ENCODE measurements around the gene ADARB1. TPM values are rescaled to one million over a fixed set of nuclear protein-coding genes. Genes with fewer than 3 reads are reported as not detected.

Gene ADARB1
- total and polyA plus RNA-seq, 2 of the 4 experiments (the other 2 are of a cell fraction): 39.8 to 47.3 TPM

DNA sequence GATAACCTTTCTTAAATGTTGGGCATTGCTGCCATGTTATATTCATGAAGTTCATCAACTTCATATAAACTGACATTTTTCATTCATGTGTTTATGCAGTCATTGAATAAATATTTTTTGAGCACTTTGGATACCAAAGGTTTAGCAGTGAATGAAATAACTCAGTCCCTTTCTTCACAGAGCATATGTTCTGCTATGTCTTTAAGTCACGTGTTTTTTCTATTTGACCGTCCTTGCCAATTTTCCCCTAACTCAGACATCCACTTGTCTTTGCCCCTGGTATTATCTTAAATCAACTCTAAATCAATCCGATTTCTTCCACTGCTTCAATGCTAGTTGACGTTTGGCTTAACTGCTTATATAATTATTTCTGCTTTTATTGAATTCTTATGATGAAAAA lies 16.6 kb downstream of the ADARB1 start:
- Histone ChIP-seq H3K9ac (ENCODE audit: low read depth, low read length) (no peak overlapping the region), H2BK15ac (ENCODE audit: low read depth, low read length) (no peak overlapping the region), H3K36me3 (ENCODE audit: control insufficient read depth, insufficient read depth, low read length) (peaks cover 31% of the 10 kb centered on the region), H2AK9ac (replicated peaks; ENCODE audit: low read depth, low read length, poor library complexity) (no peak overlapping the region), H3K27ac (ENCODE audit: insufficient read depth, low read length) (no peak overlapping the region), H2AK5ac (ENCODE audit: low read depth, low read length) (no peak overlapping the region), H3K23ac (ENCODE audit: low read depth, low read length) (0 out of 2 replicates have a peak overlapping the region, but pooled peaks have one; percentile 46), H3K9me1 (ENCODE audit: insufficient read depth, low read length) (peaks cover 41% of the 10 kb centered on the region), H2BK20ac (ENCODE audit: low read depth, low read length) (no peak overlapping the region), H3K4me3 (ENCODE audit: insufficient read depth, low read depth, low read length) (no peak overlapping the region), H4K8ac (ENCODE audit: low read depth in 2 of 2, low read length in 2 of 2) (no peak overlapping the region), H2AFZ (replicated peaks; ENCODE audit: low read length, poor library complexity) (no peak overlapping the region), H3K14ac (replicated peaks; ENCODE audit: low read depth, low read length) (no peak overlapping the region), H3K79me1 (ENCODE audit: low read depth in 1 of 2, low read length in 2 of 2) (peaks cover 6 to 88% of the 10 kb centered on the region in 2 experiments; a peak in 3 of 4 replicates), H4K20me1 (ENCODE audit: insufficient read depth, low read length) (peaks cover 95% of the 10 kb centered on the region), H2BK120ac (ENCODE audit: low read depth, low read length) (no peak overlapping the region), H3K18ac (ENCODE audit: low read depth, low read length) (no peak overlapping the region), H3K4me1 (ENCODE audit: control insufficient read depth, insufficient read depth, low read length) (peaks cover 21% of the 10 kb centered on the region), H3K4me2 (ENCODE audit: low read depth, low read length) (no peak overlapping the region), H3K4ac (ENCODE audit: low read depth, low read length) (no peak overlapping the region), H2BK5ac (ENCODE audit: low read depth, low read length, poor library complexity, severe bottlenecking) (no peak overlapping the region), H3K9me3 (ENCODE audit: control insufficient read depth, insufficient read depth, low read length) (no peaks in the 10 kb centered on the region), H4K5ac (ENCODE audit: low read depth, low read length) (no peak overlapping the region), H4K91ac (ENCODE audit: insufficient read depth, low read depth, low read length) (no peak overlapping the region), H3K56ac (ENCODE audit: extremely low read depth, insufficient read depth, low read length) (no peak overlapping the region), H3K27me3 (ENCODE audit: control insufficient read depth, insufficient read depth, low read length) (no peaks in the 10 kb centered on the region)
- no TSS peak for BruUV-seq (replicated peaks)
- 40% methylated on average over 1 of the region's 4 CpGs; no CpG with 5 or more reads in 1 of the 2 experiments for WGBS, 2 experiments (ENCODE audit: extremely low coverage in 2 of 2, insufficient read length in 1 of 2)
- intact Hi-C loops (cut with micrococcal nuclease) (no loop called here), in situ Hi-C loops (cut with MboI; ENCODE audit: low sequenced_read_pairs) (no loop called here), dilution Hi-C loops (cut with HindIII; ENCODE audit: low sequenced_read_pairs, unreplicated experiment) (no loop called here)
- ChIA-PET CTCF (interaction anchor here (1.4 kb wide), 1 partner anchor 11 kb away, joined by 3 read pairs; no protein-coding TSS in a partner anchor), POLR2A (ENCODE audit: unreplicated experiment) (no interaction called here)
- TF ChIP-seq POLR2A (IDR thresholded peaks at IDR 0.05; ENCODE audit: low read depth, low read length) (no peak), BHLHE40 (IDR thresholded peaks at IDR 0.05; ENCODE audit: low read depth, low read length) (no peak), MAZ (IDR thresholded peaks at IDR 0.05; ENCODE audit: borderline replicate concordance, low read depth, low read length) (no peak), FOS (IDR thresholded peaks at IDR 0.05; ENCODE audit: low read depth, low read length) (no peak)
- TF ChIP-seq, protein P1, sequence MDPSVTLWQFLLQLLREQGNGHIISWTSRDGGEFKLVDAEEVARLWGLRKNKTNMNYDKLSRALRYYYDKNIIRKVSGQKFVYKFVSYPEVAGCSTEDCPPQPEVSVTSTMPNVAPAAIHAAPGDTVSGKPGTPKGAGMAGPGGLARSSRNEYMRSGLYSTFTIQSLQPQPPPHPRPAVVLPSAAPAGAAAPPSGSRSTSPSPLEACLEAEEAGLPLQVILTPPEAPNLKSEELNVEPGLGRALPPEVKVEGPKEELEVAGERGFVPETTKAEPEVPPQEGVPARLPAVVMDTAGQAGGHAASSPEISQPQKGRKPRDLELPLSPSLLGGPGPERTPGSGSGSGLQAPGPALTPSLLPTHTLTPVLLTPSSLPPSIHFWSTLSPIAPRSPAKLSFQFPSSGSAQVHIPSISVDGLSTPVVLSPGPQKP (IDR thresholded peaks at IDR 0.05; ENCODE audit: borderline replicate concordance, low read depth, low read length): no peak
- ATAC-seq (ENCODE audit: low read depth): no peak
- DNase-seq: no peak

All from IMR-90 (cell line).